K562 (cell line): Measurements from ENCODE around the gene SMIM22. TPM values are rescaled to one million over a fixed set of nuclear protein-coding genes. Genes with fewer than 3 reads are reported as not detected.

Source experiments
- BCLAF1 ChIP-seq, 2 experiments: fragments of 450-650 bp in 1 of 2; IDR thresholded peaks; 2 replicates each; pipeline ENCODE4 v1.6.1; 2011 to 2017; ENCODE audit warnings: low read depth in 2 of 2, antibody characterized with exemption in 1 of 2, borderline replicate concordance in 1 of 2, low read length in 1 of 2, mild to moderate bottlenecking in 1 of 2, mixed read lengths in 1 of 2; ENCODE audit not compliant: control insufficient read depth in 1 of 2
- CEBPG ChIP-seq, 3 experiments: fragments of 200-800 bp in 1 of 3; sonication (Bioruptor generic) in 1 of 3; sonication (generic) in 1 of 3; formaldehyde crosslinking in 1 of 3; IDR thresholded peaks in 2 of 3; conservative IDR thresholded peaks in 1 of 3; 2 replicates each; pipeline versions ENCODE4 v1.6.1 to v1.8.0; 2016 to 2022; ENCODE audit warnings: missing compliant biosample characterization in 2 of 3, missing genetic modification characterization in 2 of 3, mild to moderate bottlenecking in 1 of 3, missing genetic modification reagents in 1 of 3
- CSDE1 ChIP-seq, 2 experiments: fragments of 450-650 bp; IDR thresholded peaks; 2 replicates each; pipeline ENCODE4 v1.6.1; 2016; ENCODE audit warnings: mild to moderate bottlenecking in 1 of 2
- RAD21 ChIP-seq, 2 experiments: fragments of 250-450 bp in 1 of 2; fragments of 450-650 bp in 1 of 2; sonication (Bioruptor Pico) in 1 of 2; formaldehyde crosslinking in 1 of 2; IDR thresholded peaks in 1 of 2; conservative IDR thresholded peaks in 1 of 2; 2 replicates each; pipeline versions ENCODE4 v1.4.0 to v1.8.0; 2020 to 2022; ENCODE audit warnings: mild to moderate bottlenecking in 2 of 2, moderate library complexity in 1 of 2
- RHOXF2B ChIP-seq: fragments of 250-450 bp; sonication (Bioruptor Pico); conservative IDR thresholded peaks from 2 replicates; pipeline ENCODE4 v1.5.1; 2021
- SETDB1 ChIP-seq: IDR thresholded peaks from one replicate; pipeline ENCODE4 v1.6.1; 2012; ENCODE audit warnings: low read length, control low read depth, inconsistent platforms
- SIN3A ChIP-seq, 2 experiments: fragments of 150-350 bp in 1 of 2; IDR thresholded peaks; 2 replicates each; pipeline ENCODE4 v1.6.1; 2011 to 2016; ENCODE audit warnings: borderline replicate concordance in 2 of 2, low read depth in 2 of 2, low read length in 2 of 2, mild to moderate bottlenecking in 2 of 2, moderate library complexity in 2 of 2; ENCODE audit not compliant: control insufficient read depth in 1 of 2
- ZHX1 ChIP-seq: fragments of 150-350 bp; conservative IDR thresholded peaks from 2 replicates; pipeline ENCODE4 v1.6.1; 2014; ENCODE audit warnings: low read length
- ZNF354B ChIP-seq: fragments of 250-450 bp; sonication (Bioruptor Pico); IDR thresholded peaks from 2 replicates; pipeline ENCODE4 v1.4.0; 2020
- ZNF408 ChIP-seq: fragments of 250-450 bp; sonication (Bioruptor Pico); IDR thresholded peaks from 2 replicates; pipeline ENCODE4 v1.4.0; 2020; ENCODE audit warnings: low read depth, mild to moderate bottlenecking, moderate library complexity
- ZNF695 ChIP-seq: fragments of 450-650 bp; formaldehyde crosslinking; IDR thresholded peaks from 2 replicates; pipeline ENCODE4 v1.4.0; 2020; ENCODE audit warnings: mild to moderate bottlenecking, moderate library complexity
- ZSCAN29 ChIP-seq: fragments of 450-650 bp; IDR thresholded peaks from 2 replicates; pipeline ENCODE4 v1.6.1; 2017
- polyA plus RNA-seq, 8 experiments: library from polyadenylated mRNA; depleted of rRNA in 4 of 8; stranded (reverse) in 5 of 8; unstranded in 3 of 8; fragments of >200 nt; fragmentation: Nextera tagmentation in 2 of 8; fragmentation: Illumina TruSeq in 1 of 8; extraction: Ambion mirVana in 2 of 8; extraction: Trizol in 1 of 8; gene quantifications; 2 replicates each; pipeline versions ENCODE4 v1.2.1 to v1.2.3, GENCODE V29; 2011 to 2014; ENCODE audit warnings: inconsistent platforms in 1 of 8, missing spikeins in 1 of 8
- total RNA-seq, 7 experiments: library from RNA; depleted of rRNA in 6 of 7; stranded (reverse); fragments of >200 nt in 6 of 7; fragmentation: Illumina TruSeq in 2 of 7; extraction: Trizol in 2 of 7; gene quantifications; 2 replicates each; pipeline versions ENCODE4 v1.2.1 to v1.2.3, GENCODE V29; 2011 to 2021; ENCODE audit warnings: low replicate concordance in 1 of 7

SMIM22 gene
- total and polyA plus RNA-seq, 9 of the 15 experiments (the other 6 are each of a cell fraction or from before 2014, with no cell fraction given): not detected

GRCh38 chr16:4750896-4751295, 44.3 kb upstream of the SMIM22 start (continued):
- TF ChIP-seq CEBPG (CRISPR knock-in tag; IDR thresholded peaks at IDR 0.05): no peak
- TF ChIP-seq CEBPG (tag; conservative IDR thresholded peaks at IDR 0.05 in 1 of 2, IDR thresholded peaks at IDR 0.05 in 1 of 2): no peak
- no peak for TF ChIP-seq ZSCAN29
- TF ChIP-seq ZHX1: no peak
- no peak for TF ChIP-seq CSDE1 (IDR thresholded peaks at IDR 0.05)
- TF ChIP-seq ZNF354B (CRISPR knock-in tag): no peak
- no peak for TF ChIP-seq ZNF695 (CRISPR knock-in tag)
- TF ChIP-seq SIN3A (IDR thresholded peaks at IDR 0.05; ENCODE audit: borderline replicate concordance in 2 of 2, control insufficient read depth in 1 of 2, low read depth in 2 of 2, low read length in 2 of 2): no peak
- TF ChIP-seq BCLAF1 (IDR thresholded peaks at IDR 0.05; ENCODE audit: borderline replicate concordance in 1 of 2, control insufficient read depth in 1 of 2, low read depth in 2 of 2, low read length in 1 of 2): no peak
- TF ChIP-seq RAD21 (CRISPR knock-in tag; conservative IDR thresholded peaks at IDR 0.05 in 1 of 2, IDR thresholded peaks at IDR 0.05 in 1 of 2): no peak
- no peak for TF ChIP-seq ZNF408
- TF ChIP-seq RHOXF2B (CRISPR knock-in tag): no peak
- TF ChIP-seq SETDB1: no peak
